Effector CD8-positive, alpha-beta T cell (primary cell): ENCODE results near the gene ATP6V0C.
"Not testable (repeated sequence)": the region's sequence is repeated elsewhere in the genome, so short reads cannot be mapped to it uniquely, and the experiment has no call there.

Experiments
- DNase-seq: peaks from one replicate; lab custom pipeline; 2025; lab: John Stamatoyannopoulos, UW

The ATP6V0C gene

GRCh38 chr16:2528161-2529060, 14.7 kb downstream of the ATP6V0C start:
- no peak for DNase-seq

DNA sequence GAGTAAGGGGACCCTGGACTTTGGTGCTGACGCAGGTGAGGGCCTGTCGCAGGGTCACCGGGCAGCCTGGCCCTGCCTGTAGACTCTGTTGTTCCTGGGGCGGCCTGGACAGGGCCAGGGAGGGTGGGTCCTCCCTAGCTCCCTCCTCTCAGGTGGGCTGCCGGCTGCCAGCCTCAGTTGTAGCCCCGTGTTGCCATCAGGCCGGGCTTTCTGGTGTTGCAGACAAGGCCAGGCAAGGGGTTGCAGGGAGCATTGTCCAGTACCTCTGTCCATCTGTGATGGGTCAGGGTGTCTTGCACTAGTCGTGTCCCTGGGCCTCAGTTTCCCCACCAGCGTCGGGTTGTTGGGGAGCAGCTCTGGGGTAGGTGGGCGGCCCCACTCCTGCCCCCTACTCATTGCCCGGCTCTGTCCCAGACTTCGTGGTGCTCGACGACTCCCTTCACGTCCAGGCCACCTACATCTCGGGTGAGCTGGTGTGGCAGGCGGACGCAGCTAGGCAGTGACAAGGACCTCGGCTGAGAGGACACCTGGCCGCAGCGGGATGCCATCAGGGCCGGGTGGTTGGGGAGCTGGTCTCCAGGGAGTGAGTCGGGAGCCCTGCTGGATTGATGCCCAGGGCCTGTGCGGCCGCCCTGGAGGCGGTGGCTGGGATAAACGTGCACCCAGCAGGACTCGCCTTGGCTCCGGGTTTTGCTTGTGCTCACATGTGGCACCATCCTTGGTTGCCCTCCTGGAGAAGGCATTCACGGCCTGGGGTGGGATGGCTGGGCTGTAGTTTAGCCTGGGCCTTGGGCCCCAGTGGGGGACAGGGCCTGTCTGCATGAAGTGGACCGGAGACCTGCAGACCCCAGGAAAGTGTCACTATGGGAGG, 15.5 kb downstream of the ATP6V0C start:
- no peak for DNase-seq

GRCh38 chr16:2529961-2530628, 16.3 kb downstream of the ATP6V0C start:
- DNase-seq: no peak

GRCh38 chr16:2530629-2531318, 17.0 kb downstream of the ATP6V0C start:
- DNase-seq: no peak

GRCh38 chr16:2531371-2531695, 17.6 kb downstream of the ATP6V0C start, which contains the start of gene CEMP1:
CEMP1 (minus strand) TSS chr16:2531408; CDS start chr16:2531073, 335 bp downstream.
- no peak for DNase-seq

GRCh38 chr16:2531696-2532493, 18.1 kb downstream of the ATP6V0C start:
- DNase-seq: peak; percentile 95

DNA sequence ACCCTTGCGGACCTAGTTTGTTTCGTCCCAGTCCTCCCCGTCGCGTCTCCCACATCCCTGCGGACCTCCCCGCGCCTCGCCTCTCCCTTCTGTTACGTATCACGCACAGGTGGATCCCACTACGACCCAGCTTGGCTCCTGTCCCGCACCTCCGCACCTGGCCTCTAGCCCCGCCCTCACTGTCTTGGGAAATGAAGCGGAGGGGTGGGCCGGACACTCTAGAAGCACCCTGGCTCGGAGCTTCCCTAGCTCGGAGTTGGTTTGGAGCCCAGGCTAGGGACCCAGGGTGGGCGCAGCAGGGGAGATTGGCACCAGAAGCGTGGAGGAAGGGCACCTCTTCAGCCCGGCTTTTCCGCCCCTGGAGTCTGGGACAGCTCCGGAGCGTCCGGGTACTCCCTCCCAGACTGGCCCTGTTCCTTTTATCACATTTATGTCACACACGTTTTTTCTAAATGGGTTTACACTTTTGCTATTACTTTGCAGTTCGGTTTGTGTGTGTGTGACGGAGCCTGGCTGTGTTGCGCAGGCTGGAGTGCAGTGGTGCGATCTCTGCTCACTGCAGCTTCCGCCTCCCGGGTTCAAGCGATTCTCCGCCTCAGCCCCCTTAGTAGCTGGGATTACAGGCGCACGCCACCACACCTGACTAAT, 18.9 kb downstream of the ATP6V0C start:
- peak; percentile 49 for DNase-seq

DNA sequence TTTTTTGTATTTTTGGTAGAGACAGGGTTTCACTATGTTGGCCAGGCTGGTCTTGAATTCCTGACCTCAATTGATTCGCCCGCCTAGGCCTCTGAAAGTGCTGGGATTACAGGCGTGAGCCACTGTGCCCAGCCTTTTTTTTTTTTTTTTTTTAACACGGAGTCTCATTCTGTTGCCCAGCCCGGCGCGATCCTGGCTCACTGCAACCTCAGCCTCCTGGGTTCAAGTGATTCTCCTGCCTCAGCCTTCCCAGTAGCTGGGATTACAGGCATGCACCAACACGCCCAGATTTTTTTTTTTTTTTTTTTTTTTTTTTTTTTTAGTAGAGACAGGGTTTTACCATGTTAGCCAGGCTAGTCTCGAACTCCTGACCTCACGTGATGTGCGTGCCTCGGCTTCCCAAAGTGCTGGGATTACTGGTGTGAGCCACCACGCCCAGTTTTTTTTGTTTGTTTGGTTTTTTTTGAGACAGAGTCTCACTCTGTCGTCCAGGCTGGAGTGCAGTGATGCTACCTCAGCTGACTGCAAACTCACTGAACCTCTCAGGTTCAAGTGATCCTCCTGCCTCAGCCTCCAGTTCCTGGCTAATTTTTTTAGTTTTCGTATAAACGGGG, 19.5 kb downstream of the ATP6V0C start:
- DNase-seq: not testable (repeated sequence)

DNA sequence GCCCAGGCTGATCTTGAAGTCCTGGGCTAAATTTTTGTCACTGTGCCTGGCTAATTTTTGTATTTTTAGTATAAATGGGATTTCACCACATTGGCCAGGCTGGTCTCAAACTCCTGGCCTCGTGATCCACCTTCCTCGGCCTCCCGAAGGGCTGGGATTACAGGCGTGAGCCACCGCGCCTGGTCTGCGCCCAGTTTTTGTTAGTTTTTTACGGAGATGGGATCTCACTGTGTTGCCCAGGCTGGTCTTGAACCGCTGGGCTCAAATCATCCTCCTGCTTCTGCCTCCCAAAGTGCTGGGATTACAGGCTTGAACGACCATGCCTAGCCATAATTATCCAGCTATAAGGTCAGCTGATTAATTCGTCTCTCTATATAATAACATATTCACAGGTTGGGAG, 20.2 kb downstream of the ATP6V0C start:
- no peak for DNase-seq

DNA sequence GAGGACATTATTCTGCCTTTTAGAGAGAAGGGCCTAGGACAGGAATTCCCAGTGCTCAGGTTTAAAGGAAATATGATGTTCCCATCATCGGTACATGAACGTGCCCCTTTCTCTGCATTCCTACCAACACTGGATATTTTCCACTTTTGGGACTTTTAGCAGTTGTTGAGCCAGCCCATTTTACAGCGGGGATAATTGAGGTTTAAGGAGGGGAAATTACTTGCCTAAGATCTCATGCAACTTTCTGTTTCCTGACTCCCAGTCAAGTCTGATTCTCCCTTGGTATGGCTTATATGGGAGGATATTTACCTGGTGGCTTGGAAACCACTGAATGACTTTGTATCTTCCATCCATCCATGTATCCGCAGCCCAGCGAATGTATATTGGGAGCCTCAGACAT, 20.6 kb downstream of the ATP6V0C start:
- not testable (repeated sequence) for DNase-seq

- DNase-seq: no peak
Measured at GRCh38 chr16:2535625-2536013, 21.9 kb downstream of the ATP6V0C start.

GRCh38 chr16:2537451-2538379, 24.0 kb downstream of the ATP6V0C start, which contains the start of gene PDPK1:
PDPK1 (plus strand) TSS chr16:2538021; CDS start chr16:2538113, 92 bp downstream.
- peak; percentile 90 for DNase-seq

- not testable (repeated sequence) for DNase-seq
Measured at GRCh38 chr16:2539192-2539844, 25.6 kb downstream of the ATP6V0C start.

- DNase-seq: not testable (repeated sequence)
Measured at GRCh38 chr16:2539845-2540458, 26.2 kb downstream of the ATP6V0C start.

DNA sequence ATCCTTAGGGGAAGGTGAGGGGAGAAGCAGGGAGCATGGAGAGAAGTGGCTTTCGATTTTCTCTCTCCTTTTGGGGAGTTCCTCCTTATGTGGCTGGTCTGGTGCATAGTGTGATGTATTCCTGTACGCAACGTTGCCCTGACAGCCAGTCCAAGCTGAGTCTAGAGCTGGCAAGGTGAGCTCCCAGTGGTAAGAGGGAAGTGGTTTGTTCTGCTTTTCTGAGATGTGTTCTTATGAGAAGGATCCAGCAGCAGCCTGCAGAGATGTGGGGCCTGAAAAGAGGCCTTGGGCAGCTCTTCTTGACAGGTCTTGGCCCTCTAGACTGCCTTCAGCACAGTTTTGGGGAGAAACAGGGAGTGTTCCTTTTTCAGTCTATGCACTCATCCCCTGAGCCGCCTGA, 27.2 kb downstream of the ATP6V0C start:
- DNase-seq: not testable (repeated sequence)

DNA sequence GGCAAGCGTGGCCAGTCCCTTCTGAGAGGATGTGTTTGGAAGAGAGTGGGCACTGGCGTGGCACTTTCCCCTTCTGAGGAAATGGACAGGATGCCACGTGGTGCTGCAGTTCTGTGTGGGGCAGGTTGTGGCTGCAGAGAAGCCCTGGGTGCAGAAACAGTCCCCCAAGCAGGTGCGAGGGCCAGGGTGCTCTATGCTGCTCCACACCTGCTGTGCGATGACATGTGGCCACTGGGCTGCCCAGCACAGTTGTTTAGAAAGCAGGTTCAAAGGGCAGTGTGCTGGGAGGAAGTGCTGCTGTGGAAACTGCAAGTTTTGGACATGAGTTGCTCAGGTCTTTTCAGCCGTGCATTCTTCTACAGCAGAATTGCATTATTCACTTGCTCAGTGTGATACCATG, 27.7 kb downstream of the ATP6V0C start:
- DNase-seq: not testable (repeated sequence)

DNA sequence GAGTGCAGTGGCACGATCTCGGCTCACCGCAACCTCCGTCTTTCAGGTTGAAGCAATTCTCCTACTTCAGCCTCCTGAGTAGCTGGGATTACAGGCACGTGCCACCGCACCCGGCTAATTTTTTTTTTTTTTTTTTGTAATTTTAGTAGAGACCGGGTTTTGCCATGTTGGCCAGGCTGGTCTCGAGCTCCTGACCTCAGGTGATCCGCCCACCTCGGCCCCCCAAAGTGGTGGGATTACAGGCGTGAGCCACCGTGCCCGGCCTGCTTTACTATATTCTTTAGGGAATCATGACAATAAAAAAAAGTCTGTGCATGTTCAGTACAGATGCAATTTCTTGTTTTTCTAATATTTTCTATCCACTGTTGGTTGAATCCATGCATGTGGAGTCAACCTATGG, 30.0 kb downstream of the ATP6V0C start:
- DNase-seq: not testable (repeated sequence)
